Renal pelvis (tissue), 4 donors: Measurements from ENCODE around the gene ATAD3B. TPM values are rescaled to one million over a fixed set of nuclear protein-coding genes. Genes with fewer than 3 reads are reported as not detected.

Source experiments
- DNase-seq: peaks from one replicate; pipeline ENCODE4 v3.0.0-alpha.2; 2013
- polyA plus RNA-seq, 3 donors: library from polyadenylated mRNA; unstranded; fragments of 120-200 nt; gene quantifications; one replicate each; pipeline ENCODE4 v1.2.1, GENCODE V29; 2013; ENCODE audit not compliant: insufficient read length in 3 of 3

ATAD3B gene
- polyA plus RNA-seq, 3 donors, result 14.7 to 22.7 (median 19.2) TPM

GRCh38 chr1:1542766-1543705 is 71.5 kb downstream of the ATAD3B start:
- no peak for DNase-seq

- no peak for DNase-seq
Measured at GRCh38 chr1:1543706-1544099, 72.1 kb downstream of the ATAD3B start.

- DNase-seq, result no peak
Measured at GRCh38 chr1:1544544-1544943, 73.0 kb downstream of the ATAD3B start.

Other genes starting within 250 kb of the ATAD3B start
- gene SDF4, start 239.8 kb upstream of the ATAD3B start, polyA plus RNA-seq, result 100 to 1,000 TPM; 134 to 147 (median 135) TPM
- 10 to 100 TPM; 22.3 to 27.1 (median 25.0) TPM for gene B3GALT6, start 239.5 kb upstream of the ATAD3B start, polyA plus RNA-seq
- 10 to 100 TPM; 13.8 to 18.4 (median 13.8) TPM for gene C1QTNF12, start 225.0 kb upstream of the ATAD3B start, polyA plus RNA-seq
- gene UBE2J2, start 197.9 kb upstream of the ATAD3B start, polyA plus RNA-seq, result 10 to 100 TPM; 51.7 to 58.8 (median 54.6) TPM
- 1 to 10 TPM; 5.9 to 9.0 (median 7.6) TPM for gene SCNN1D, start 191.3 kb upstream of the ATAD3B start, polyA plus RNA-seq
- gene ACAP3, start 163.8 kb upstream of the ATAD3B start, polyA plus RNA-seq, result 10 to 100 TPM; 33.2 to 35.6 (median 33.5) TPM
- 10 to 100 TPM in 2 of 3 donors, 1 to 10 TPM in 1; 8.8 to 11.7 (median 11.2) TPM for gene PUSL1, start 163.2 kb upstream of the ATAD3B start, polyA plus RNA-seq
- 100 to 1,000 TPM; 110 to 159 (median 153) TPM for gene INTS11, start 147.1 kb upstream of the ATAD3B start, polyA plus RNA-seq
- 10 to 100 TPM; 15.2 to 21.4 (median 19.0) TPM for gene CPTP, start 147.0 kb upstream of the ATAD3B start, polyA plus RNA-seq
- gene TAS1R3, start 140.5 kb upstream of the ATAD3B start, polyA plus RNA-seq, result under 1 TPM; 0.39 to 0.57 (median 0.49) TPM
- 10 to 100 TPM; 39.7 to 47.5 (median 45.8) TPM for gene DVL1, start 122.3 kb upstream of the ATAD3B start, polyA plus RNA-seq
- gene MXRA8, start 113.2 kb upstream of the ATAD3B start, polyA plus RNA-seq, result 100 to 1,000 TPM; 193 to 231 (median 215) TPM
- gene AURKAIP1, start 96.6 kb upstream of the ATAD3B start, polyA plus RNA-seq, result 100 to 1,000 TPM in 1 of 3 donors, 10 to 100 TPM in 2; 78.1 to 110 (median 93.9) TPM
- gene CCNL2, start 72.4 kb upstream of the ATAD3B start, polyA plus RNA-seq, result 100 to 1,000 TPM; 218 to 373 (median 330) TPM
- 100 to 1,000 TPM; 116 to 128 (median 120) TPM for gene MRPL20, start 64.5 kb upstream of the ATAD3B start, polyA plus RNA-seq
- 10 to 100 TPM in 2 of 3 donors, 1 to 10 TPM in 1; 9.0 to 15.7 (median 12.0) TPM for gene ANKRD65, start 50.5 kb upstream of the ATAD3B start, polyA plus RNA-seq
- 10 to 100 TPM; 61.7 to 76.0 (median 75.6) TPM for gene VWA1, start 36.1 kb upstream of the ATAD3B start, polyA plus RNA-seq
- gene ATAD3C, start 22.1 kb upstream of the ATAD3B start, polyA plus RNA-seq, result 1 to 10 TPM; 2.8 to 5.1 (median 4.6) TPM
- 10 to 100 TPM; 28.5 to 33.5 (median 32.7) TPM for gene ATAD3A, start 40.4 kb downstream of the ATAD3B start, polyA plus RNA-seq
- 1 to 10 TPM; 5.0 to 9.6 (median 8.6) TPM for gene TMEM240, start 68.9 kb downstream of the ATAD3B start, polyA plus RNA-seq
- gene SSU72, start 103.1 kb downstream of the ATAD3B start, polyA plus RNA-seq, result 10 to 100 TPM; 84.8 to 85.3 (median 84.9) TPM
- 1 to 10 TPM; 2.1 to 4.8 (median 3.4) TPM for gene FNDC10, start 128.4 kb downstream of the ATAD3B start, polyA plus RNA-seq
- gene MIB2, start 143.7 kb downstream of the ATAD3B start, polyA plus RNA-seq, result 10 to 100 TPM; 46.2 to 72.1 (median 56.6) TPM
- gene MMP23B, start 160.4 kb downstream of the ATAD3B start, polyA plus RNA-seq, result 10 to 100 TPM; 22.6 to 34.6 (median 34.1) TPM
- gene CDK11B, start 187.2 kb downstream of the ATAD3B start, polyA plus RNA-seq, result 10 to 100 TPM; 38.5 to 44.2 (median 42.7) TPM
- 10 to 100 TPM; 64.0 to 97.8 (median 91.0) TPM for gene SLC35E2B, start 221.0 kb downstream of the ATAD3B start, polyA plus RNA-seq